Neutrophil (primary cell): ENCODE results near the gene SORBS1.

ENCODE experiments used
- H3K27ac ChIP-seq: fragments of 200-600 bp; sonication (generic); 2 replicates; pipeline ENCODE4 v1.5.1; 2016; ENCODE audit warnings: mild to moderate bottlenecking, moderate library complexity
- H3K27me3 ChIP-seq: fragments of 200-600 bp; sonication (generic); 2 replicates; pipeline ENCODE4 v1.6.0; 2016; ENCODE audit warnings: mild to moderate bottlenecking
- H3K36me3 ChIP-seq: fragments of 200-600 bp; sonication (generic); 2 replicates; pipeline ENCODE4 v1.5.1; 2017
- H3K4me1 ChIP-seq, 2 experiments: fragments of 200-600 bp in 1 of 2; sonication (generic) in 1 of 2; 1 replicate in 1 of 2; 2 replicates in 1 of 2; pipeline versions ENCODE4 v1.5.1 to v1.6.1; 2013 to 2016; ENCODE audit warnings: low read depth in 1 of 2, low read length in 1 of 2, mild to moderate bottlenecking in 1 of 2, moderate library complexity in 1 of 2; ENCODE audit not compliant: control insufficient read depth in 1 of 2, insufficient read depth in 1 of 2
- H3K4me3 ChIP-seq, 2 experiments: fragments of 200-600 bp in 1 of 2; sonication (generic) in 1 of 2; 1 replicate in 1 of 2; 2 replicates in 1 of 2; pipeline ENCODE4 v1.5.1; 2013 to 2016; ENCODE audit warnings: low read depth in 1 of 2, low read length in 1 of 2, mild to moderate bottlenecking in 1 of 2, moderate library complexity in 1 of 2
- H3K9me3 ChIP-seq: fragments of 200-600 bp; sonication (generic); 2 replicates; pipeline ENCODE4 v1.5.1; 2016
- TF ChIP-seq, protein P1 (sequence below): fragments of 200-600 bp; sonication (generic); IDR thresholded peaks from 2 replicates; pipeline ENCODE4 v1.5.1; 2016; ENCODE audit warnings: antibody characterized with exemption

The SORBS1 gene

DNA sequence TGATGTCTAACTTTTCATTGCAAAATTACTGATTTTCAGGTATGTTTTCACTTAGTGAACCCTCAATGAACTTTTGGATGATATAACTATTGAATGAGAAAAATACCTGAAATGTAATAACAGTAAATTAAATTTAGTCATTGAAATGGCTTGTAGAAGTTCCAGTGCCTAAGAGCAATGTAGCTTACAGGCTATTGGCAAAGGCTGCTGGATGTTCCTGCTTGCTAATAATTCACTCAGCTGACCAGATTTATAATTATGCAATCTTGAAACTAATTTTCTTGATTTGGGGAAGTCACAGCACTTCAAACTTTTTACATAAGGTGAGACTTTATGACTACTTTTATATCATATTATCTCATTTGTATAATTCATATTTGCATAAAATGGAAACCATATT lies 73.2 kb downstream of the SORBS1 start:
- Histone ChIP-seq H3K4me3 (no peak overlapping the region), H3K9me3 (no peaks in the 10 kb centered on the region), H3K27ac (no peak overlapping the region), H3K36me3 (no peaks in the 10 kb centered on the region), H3K4me1 (no peaks in the 10 kb centered on the region), H3K27me3 (no peaks in the 10 kb centered on the region)
- TF ChIP-seq, protein P1, sequence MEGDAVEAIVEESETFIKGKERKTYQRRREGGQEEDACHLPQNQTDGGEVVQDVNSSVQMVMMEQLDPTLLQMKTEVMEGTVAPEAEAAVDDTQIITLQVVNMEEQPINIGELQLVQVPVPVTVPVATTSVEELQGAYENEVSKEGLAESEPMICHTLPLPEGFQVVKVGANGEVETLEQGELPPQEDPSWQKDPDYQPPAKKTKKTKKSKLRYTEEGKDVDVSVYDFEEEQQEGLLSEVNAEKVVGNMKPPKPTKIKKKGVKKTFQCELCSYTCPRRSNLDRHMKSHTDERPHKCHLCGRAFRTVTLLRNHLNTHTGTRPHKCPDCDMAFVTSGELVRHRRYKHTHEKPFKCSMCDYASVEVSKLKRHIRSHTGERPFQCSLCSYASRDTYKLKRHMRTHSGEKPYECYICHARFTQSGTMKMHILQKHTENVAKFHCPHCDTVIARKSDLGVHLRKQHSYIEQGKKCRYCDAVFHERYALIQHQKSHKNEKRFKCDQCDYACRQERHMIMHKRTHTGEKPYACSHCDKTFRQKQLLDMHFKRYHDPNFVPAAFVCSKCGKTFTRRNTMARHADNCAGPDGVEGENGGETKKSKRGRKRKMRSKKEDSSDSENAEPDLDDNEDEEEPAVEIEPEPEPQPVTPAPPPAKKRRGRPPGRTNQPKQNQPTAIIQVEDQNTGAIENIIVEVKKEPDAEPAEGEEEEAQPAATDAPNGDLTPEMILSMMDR = no peak

DNA sequence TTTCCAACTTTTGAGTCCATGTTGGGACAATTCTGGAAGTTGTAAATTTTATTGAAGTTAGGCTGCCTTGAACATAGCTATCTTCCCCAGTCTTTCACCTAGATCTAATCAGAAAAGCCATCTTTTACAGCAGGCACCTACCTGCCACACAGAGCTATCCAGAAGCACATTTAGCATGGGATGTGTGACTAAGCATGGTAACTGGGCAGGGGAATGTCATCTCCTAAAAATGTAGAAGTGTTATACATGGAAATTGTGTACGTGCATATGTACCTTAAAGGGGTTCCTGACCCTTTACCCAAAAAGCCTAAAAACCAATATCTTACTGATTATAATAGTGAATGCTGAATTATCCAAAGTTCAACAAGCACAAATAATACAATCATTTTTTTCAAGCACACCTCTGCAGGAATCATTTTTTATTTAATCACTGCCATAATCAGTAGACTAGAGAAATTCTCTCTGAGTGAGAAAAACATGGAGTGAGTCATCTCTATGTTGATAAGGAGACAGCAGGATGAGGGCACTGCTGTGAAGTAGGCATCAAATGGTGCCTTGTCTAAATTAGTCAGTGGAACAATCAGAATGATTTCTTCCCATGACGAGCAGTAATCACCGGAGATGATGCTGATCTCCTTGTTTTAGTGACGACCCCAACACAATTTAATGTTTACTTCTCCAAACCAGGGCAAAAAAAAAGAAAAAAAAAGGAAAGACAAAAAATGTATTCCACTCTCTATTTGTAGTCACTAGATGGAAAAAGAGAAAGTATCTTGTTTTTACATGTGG lies 75.9 kb downstream of the SORBS1 start:
- H3K4me3 ChIP-seq = no peak overlapping the region
- peaks cover 0 to 2% of the 10 kb centered on the region in 2 experiments for H3K4me1 ChIP-seq
- TF ChIP-seq, protein P1 = no peak
- no peaks in the 10 kb centered on the region for H3K9me3 ChIP-seq
- no peaks in the 10 kb centered on the region for H3K36me3 ChIP-seq
- H3K27ac ChIP-seq = no peak overlapping the region
- H3K27me3 ChIP-seq = no peaks in the 10 kb centered on the region

DNA sequence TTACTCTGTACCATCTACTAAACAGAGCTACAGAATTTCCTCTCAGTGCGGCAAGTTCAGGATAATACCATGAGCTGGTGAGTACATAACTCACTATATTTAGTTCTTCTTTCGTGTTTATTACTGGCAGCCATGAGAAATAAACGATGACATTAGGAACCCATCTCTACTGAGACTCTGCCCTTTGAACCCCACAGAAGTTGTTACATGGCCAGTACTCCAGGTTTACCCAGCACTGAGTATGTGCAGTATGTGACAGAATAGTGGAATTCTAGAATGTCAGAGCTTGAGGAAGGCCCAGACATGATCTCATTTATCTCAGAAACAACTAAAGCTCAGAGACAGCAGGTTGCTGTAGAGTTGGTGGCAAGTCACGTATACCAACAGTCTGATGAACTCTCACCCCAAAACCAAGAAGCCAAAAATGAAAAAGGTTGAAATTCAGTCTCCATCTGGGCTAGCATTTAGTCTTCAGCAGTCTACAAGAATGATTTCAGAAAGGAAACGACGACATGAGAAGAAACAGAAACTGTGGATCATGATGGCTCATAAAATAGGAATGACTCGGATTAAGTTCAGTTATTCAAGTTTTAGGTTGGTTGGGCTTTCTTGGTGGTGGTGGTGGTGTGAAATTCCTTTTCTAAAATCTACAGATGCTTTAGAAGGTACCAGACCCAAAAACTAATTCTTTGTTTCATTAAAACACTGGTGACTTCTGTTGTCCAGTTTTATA lies 78.5 kb downstream of the SORBS1 start:
- Histone ChIP-seq H3K27me3 (no peaks in the 10 kb centered on the region), H3K9me3 (no peaks in the 10 kb centered on the region), H3K4me1 (peaks cover 0 to 5% of the 10 kb centered on the region in 2 experiments), H3K36me3 (no peaks in the 10 kb centered on the region), H3K4me3 (no peak overlapping the region), H3K27ac (no peak overlapping the region)
- TF ChIP-seq, protein P1 = no peak

DNA sequence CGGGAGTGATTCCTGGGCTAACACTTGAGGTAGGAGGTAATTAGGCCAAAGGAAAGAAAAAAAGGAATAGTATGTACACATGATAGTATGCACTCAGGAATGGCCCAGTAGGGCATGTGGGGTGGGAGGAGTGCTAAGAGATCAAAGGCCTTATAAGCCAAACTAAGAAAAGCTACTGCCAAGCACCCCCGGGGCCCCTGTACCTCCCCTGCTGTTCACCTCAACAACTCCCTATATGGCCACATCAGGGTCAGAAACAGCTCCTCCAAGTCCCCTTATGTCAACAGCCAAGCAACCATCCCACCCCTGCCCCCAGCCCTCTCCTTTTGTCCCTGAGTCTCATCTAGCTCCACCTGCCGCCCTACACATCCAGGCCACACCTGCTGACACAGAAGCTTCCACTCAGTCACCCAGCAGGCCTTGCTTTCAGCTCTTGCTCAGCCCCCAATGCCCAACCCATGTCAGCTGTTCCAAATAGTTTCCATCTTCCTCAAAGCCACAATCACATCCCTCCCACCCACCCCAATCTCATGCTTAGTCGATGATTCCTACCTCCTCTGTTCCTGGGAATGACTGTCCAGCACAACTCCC lies 80.2 kb downstream of the SORBS1 start:
- H3K36me3 ChIP-seq = no peaks in the 10 kb centered on the region
- H3K9me3 ChIP-seq = no peaks in the 10 kb centered on the region
- H3K4me1 ChIP-seq = peaks cover 0 to 5% of the 10 kb centered on the region in 2 experiments
- no peak overlapping the region for H3K27ac ChIP-seq
- no peak overlapping the region for H3K4me3 ChIP-seq
- H3K27me3 ChIP-seq = no peaks in the 10 kb centered on the region
- TF ChIP-seq, protein P1 = no peak

DNA sequence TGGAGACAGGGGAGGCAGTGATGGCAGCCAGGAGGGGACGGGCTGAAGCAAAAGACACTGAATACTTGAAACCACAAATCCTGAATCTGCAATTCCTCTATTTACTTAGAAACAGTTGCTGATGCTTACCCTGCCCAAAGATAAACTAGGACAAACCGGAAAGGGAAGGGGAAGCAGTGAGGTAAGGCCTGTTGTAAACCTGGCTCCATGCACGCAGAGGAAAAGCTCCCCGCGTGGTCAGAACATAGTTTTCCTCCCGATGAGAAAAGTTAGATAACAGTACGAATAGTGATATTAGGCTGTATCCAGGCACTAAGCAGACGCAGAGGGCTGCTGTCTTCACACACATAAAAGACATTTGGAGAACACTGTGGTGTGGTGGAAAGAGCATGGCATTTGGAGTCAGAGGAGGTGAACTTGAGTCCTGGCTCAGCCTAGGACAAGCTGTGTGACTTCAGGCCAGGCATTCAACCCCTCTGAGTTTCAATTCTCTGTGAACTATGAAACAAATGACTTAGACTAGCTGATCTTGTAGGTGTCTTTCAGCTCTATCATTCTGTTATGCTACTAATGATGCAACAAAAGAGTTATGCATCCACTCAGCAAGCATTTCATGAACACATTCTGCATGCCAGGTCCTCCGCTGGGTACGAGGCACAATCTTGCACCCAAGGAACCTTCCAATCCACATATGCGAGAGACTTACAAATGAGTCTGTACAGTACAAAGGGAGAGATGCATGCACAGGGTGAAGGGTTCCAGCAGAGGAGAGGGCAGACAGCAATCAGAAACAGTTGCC lies 80.9 kb downstream of the SORBS1 start:
- Histone ChIP-seq H3K9me3 (no peaks in the 10 kb centered on the region), H3K4me1 (peaks cover 0 to 5% of the 10 kb centered on the region in 2 experiments), H3K4me3 (no peak overlapping the region), H3K27ac (no peak overlapping the region), H3K36me3 (no peaks in the 10 kb centered on the region), H3K27me3 (no peaks in the 10 kb centered on the region)
- TF ChIP-seq, protein P1 = no peak
